GM18498 (cell line): ENCODE data around the gene C2CD5.
A peak's percentile ranks its signal among the peaks of the same experiment; 100 is the strongest.
"Not testable (repeated sequence)": the region's sequence is repeated elsewhere in the genome, so short reads cannot be mapped to it uniquely, and the experiment has no call there.

Source experiments
- ATAC-seq: cut with Tn5 transposase; IDR thresholded peaks from one replicate; pipeline ENCODE4 v1.9.1; 2021; ENCODE audit warnings: mild to moderate bottlenecking, moderate library complexity; ENCODE audit not compliant: unreplicated experiment

Gene C2CD5

GRCh38 chr12:22480016-22480415 lies 64.3 kb downstream of the C2CD5 start:
- ATAC-seq: no peak

GRCh38 chr12:22477894-22478287 lies 66.5 kb downstream of the C2CD5 start:
- no peak for ATAC-seq

- no peak for ATAC-seq
These were observed 67.0 kb downstream of the C2CD5 start for GRCh38 chr12:22477166-22477893.

GRCh38 chr12:22476133-22476532 lies 68.2 kb downstream of the C2CD5 start:
- ATAC-seq: no peak

- no peak for ATAC-seq
These were observed 69.2 kb downstream of the C2CD5 start for GRCh38 chr12:22474970-22475720.

GRCh38 chr12:22473212-22473611 lies 71.1 kb downstream of the C2CD5 start:
- peak; percentile 64 for ATAC-seq

GRCh38 chr12:22467190-22467589 lies 77.2 kb downstream of the C2CD5 start:
- no peak for ATAC-seq

- ATAC-seq: no peak
These were observed 81.0 kb downstream of the C2CD5 start for GRCh38 chr12:22463306-22463705.

- no peak for ATAC-seq
These were observed 82.6 kb downstream of the C2CD5 start for GRCh38 chr12:22461786-22462185.

GRCh38 chr12:22459838-22460490 lies 84.4 kb downstream of the C2CD5 start:
- peak; percentile 77 for ATAC-seq

GRCh38 chr12:22458298-22458937 lies 85.9 kb downstream of the C2CD5 start:
- ATAC-seq: no peak

- no peak for ATAC-seq
These were observed 87.3 kb downstream of the C2CD5 start for GRCh38 chr12:22457085-22457484.

- ATAC-seq: no peak
These were observed 90.8 kb downstream of the C2CD5 start for GRCh38 chr12:22453511-22453910.

- no peak for ATAC-seq
These were observed 97.1 kb downstream of the C2CD5 start for GRCh38 chr12:22447223-22447622.

- ATAC-seq: not testable (repeated sequence)
These were observed 100.1 kb downstream of the C2CD5 start for GRCh38 chr12:22444317-22444665.

- peak; percentile 100 for ATAC-seq
These were observed 100.7 kb downstream of the C2CD5 start for GRCh38 chr12:22443379-22444316.

- ATAC-seq: no peak
These were observed 107.1 kb downstream of the C2CD5 start for GRCh38 chr12:22437031-22437806.

- no peak for ATAC-seq
These were observed 108.8 kb downstream of the C2CD5 start for GRCh38 chr12:22435583-22435982.

GRCh38 chr12:22431693-22432251 lies 112.6 kb downstream of the C2CD5 start:
- ATAC-seq: no peak
